Activated CD4-positive, alpha-beta T cell treated with anti-CD3 and anti-CD28 coated beads for 36 hours (primary cell): Measurements from ENCODE around the gene RTN1. TPM values are rescaled to one million over a fixed set of nuclear protein-coding genes. Genes with fewer than 3 reads are reported as not detected.
A peak's percentile ranks its signal among the peaks of the same experiment; 100 is the strongest.

Experiments
- ATAC-seq: fragments of 200-7000 bp; cut with Tn5 transposase; one replicate; pipeline ENCODE4 v1.10.0; 2021; ENCODE audit warnings: mild to moderate bottlenecking, moderate library complexity
- CTCF ChIA-PET: fragments of 350-600 bp; sonication (Branson Sonifier 250); formaldehyde crosslinking; loops from one replicate; lab custom pipeline; 2021; ENCODE audit warnings: antibody characterized with exemption; lab: Charles Lee
- POLR2A ChIA-PET: fragments of 350-600 bp; sonication (Branson Sonifier 250); formaldehyde crosslinking; loops from one replicate; lab custom pipeline; 2021; ENCODE audit warnings: antibody characterized with exemption, inconsistent platforms; lab: Charles Lee
- DNase-seq: peaks from one replicate; pipeline ENCODE4 v3.0.0-alpha.2; 2020
- H3K27ac Mint-ChIP-seq: one replicate; pipeline ENCODE4 v1.8.0; 2021; ENCODE audit warnings: mixed read lengths
- H3K27me3 Mint-ChIP-seq: one replicate; pipeline ENCODE4 v1.8.0; 2021; ENCODE audit warnings: mixed read lengths
- H3K36me3 Mint-ChIP-seq: one replicate; pipeline ENCODE4 v1.8.0; 2021; ENCODE audit warnings: low read depth, mixed read lengths
- H3K4me1 Mint-ChIP-seq: one replicate; pipeline ENCODE4 v1.8.0; 2021; ENCODE audit warnings: mixed read lengths
- H3K4me3 Mint-ChIP-seq: one replicate; pipeline ENCODE4 v1.8.0; 2021; ENCODE audit warnings: mild to moderate bottlenecking, moderate library complexity, mixed read lengths
- H3K9me3 Mint-ChIP-seq: one replicate; pipeline ENCODE4 v1.8.0; 2021; ENCODE audit warnings: low read depth, mixed read lengths
- intact Hi-C, 2 experiments: fragments of 100-400 bp; cut with DNase I in 1 of 2; cut with micrococcal nuclease in 1 of 2; formaldehyde crosslinking; loops; one replicate each; pipeline versions ENCODE4 v1.14.2 to v1.15.1; 2022 to 2024; cut with DNase I, micrococcal nuclease
- total RNA-seq, 2 experiments: library from RNA; stranded (reverse); gene quantifications; one replicate each; pipeline ENCODE4 v1.2.3, GENCODE V29; 2021

The RTN1 gene
- total RNA-seq, 2 experiments from 2014 or later, result not detected

GRCh38 chr14:59691266-59691665 is 179.3 kb downstream of the RTN1 start:
- CTCF ChIA-PET, result interaction anchor here (1.0 kb wide), 1 partner anchor 567 kb away, joined by 3 read pairs; no protein-coding TSS in a partner anchor
- ATAC-seq, result no peak
- no peak for DNase-seq
- Mint-ChIP-seq H3K36me3 (no peaks in the 10 kb centered on the region), H3K9me3 (peaks cover 1% of the 10 kb centered on the region), H3K4me3 (no peak overlapping the region), H3K27me3 (peaks cover 13% of the 10 kb centered on the region), H3K4me1 (no peaks in the 10 kb centered on the region), H3K27ac (no peak overlapping the region)
- intact Hi-C loops, result no loop called here
- POLR2A ChIA-PET, result no interaction called here

- Mint-ChIP-seq H3K36me3 (no peaks in the 10 kb centered on the region), H3K27me3 (peaks cover 14% of the 10 kb centered on the region), H3K4me1 (no peaks in the 10 kb centered on the region), H3K27ac (no peak overlapping the region), H3K4me3 (no peak overlapping the region), H3K9me3 (peaks cover 1% of the 10 kb centered on the region)
- ATAC-seq (no peak), DNase-seq (no peak)
- intact Hi-C loops, result no loop called here
- ChIA-PET POLR2A (no interaction called here), CTCF (interaction anchor here (0.5 to 1.0 kb wide), 2 partner anchors 332 to 566 kb away, joined by 3 read pairs; no protein-coding TSS in a partner anchor)
These were observed 180.2 kb downstream of the RTN1 start for GRCh38 chr14:59690426-59690825.

GRCh38 chr14:59688224-59689170 is 182.1 kb downstream of the RTN1 start:
- Mint-ChIP-seq H3K4me3 (no peak overlapping the region), H3K36me3 (no peaks in the 10 kb centered on the region), H3K4me1 (no peaks in the 10 kb centered on the region), H3K27me3 (peaks cover 12% of the 10 kb centered on the region), H3K9me3 (peaks cover 1% of the 10 kb centered on the region), H3K27ac (no peak overlapping the region)
- ATAC-seq (peak; percentile 81), DNase-seq (peak; percentile 59)
- POLR2A ChIA-PET, result no interaction called here
- intact Hi-C loops, result loop anchor here in 1 of 2 experiments (1.0 kb wide), 1 partner anchor 56 kb away; no protein-coding TSS in a partner anchor
- CTCF ChIA-PET, result interaction anchor here (0.6 to 2.0 kb wide), 5 partner anchors 9 to 1026 kb away, joined by 3 to 7 read pairs (median 3); partner anchors contain the start of gene CCDC175

GRCh38 chr14:59687663-59688062 is 182.9 kb downstream of the RTN1 start:
- intact Hi-C loops, result loop anchor here in 1 of 2 experiments (1.0 kb wide), 1 partner anchor 55 kb away; no protein-coding TSS in a partner anchor
- peaks cover 1% of the 10 kb centered on the region for H3K9me3 Mint-ChIP-seq
- H3K4me3 Mint-ChIP-seq, result no peak overlapping the region
- no peaks in the 10 kb centered on the region for H3K4me1 Mint-ChIP-seq
- DNase-seq (no peak), ATAC-seq (no peak)
- H3K27ac Mint-ChIP-seq, result no peak overlapping the region
- no peaks in the 10 kb centered on the region for H3K36me3 Mint-ChIP-seq
- POLR2A ChIA-PET, result no interaction called here
- CTCF ChIA-PET, result interaction anchor here (1.7 to 2.0 kb wide), 2 partner anchors 8 to 55 kb away, joined by 6 to 7 read pairs; no protein-coding TSS in a partner anchor
- peaks cover 12% of the 10 kb centered on the region for H3K27me3 Mint-ChIP-seq

GRCh38 chr14:59679872-59680271 is 190.7 kb downstream of the RTN1 start:
- no peak overlapping the region for H3K4me3 Mint-ChIP-seq
- intact Hi-C loops, result no loop called here
- H3K27ac Mint-ChIP-seq, result no peak overlapping the region
- no peaks in the 10 kb centered on the region for H3K9me3 Mint-ChIP-seq
- no peaks in the 10 kb centered on the region for H3K36me3 Mint-ChIP-seq
- no peak for DNase-seq
- H3K4me1 Mint-ChIP-seq, result no peaks in the 10 kb centered on the region
- ChIA-PET CTCF (interaction anchor here (1.5 to 2.1 kb wide), 2 partner anchors 9 to 13 kb away, joined by 3 to 7 read pairs; no protein-coding TSS in a partner anchor), POLR2A (no interaction called here)
- peaks cover 17% of the 10 kb centered on the region for H3K27me3 Mint-ChIP-seq
- ATAC-seq, result no peak

GRCh38 chr14:59678352-59678751 is 192.2 kb downstream of the RTN1 start:
- ATAC-seq (no peak), DNase-seq (no peak)
- peaks cover 17% of the 10 kb centered on the region for H3K27me3 Mint-ChIP-seq
- no peaks in the 10 kb centered on the region for H3K9me3 Mint-ChIP-seq
- no peak overlapping the region for H3K27ac Mint-ChIP-seq
- no peaks in the 10 kb centered on the region for H3K36me3 Mint-ChIP-seq
- ChIA-PET POLR2A (no interaction called here), CTCF (interaction anchor here (2.1 kb wide), 1 partner anchor 10 kb away, joined by 7 read pairs; no protein-coding TSS in a partner anchor)
- intact Hi-C loops, result no loop called here
- H3K4me1 Mint-ChIP-seq, result no peaks in the 10 kb centered on the region
- no peak overlapping the region for H3K4me3 Mint-ChIP-seq

- Mint-ChIP-seq H3K36me3 (no peaks in the 10 kb centered on the region), H3K4me3 (no peak overlapping the region), H3K4me1 (no peaks in the 10 kb centered on the region), H3K27ac (no peak overlapping the region), H3K9me3 (no peaks in the 10 kb centered on the region), H3K27me3 (peaks cover 17% of the 10 kb centered on the region)
- intact Hi-C loops, result no loop called here
- DNase-seq (no peak), ATAC-seq (no peak)
- ChIA-PET POLR2A (no interaction called here), CTCF (interaction anchor here (0.7 kb wide), 1 partner anchor 68 kb away, joined by 3 read pairs; no protein-coding TSS in a partner anchor)
These were observed 192.8 kb downstream of the RTN1 start for GRCh38 chr14:59677771-59678231.

GRCh38 chr14:59675394-59675793 is 195.2 kb downstream of the RTN1 start:
- POLR2A ChIA-PET, result no interaction called here
- ATAC-seq, result no peak
- intact Hi-C loops, result no loop called here
- H3K4me1 Mint-ChIP-seq, result no peaks in the 10 kb centered on the region
- peaks cover 9% of the 10 kb centered on the region for H3K27me3 Mint-ChIP-seq
- H3K27ac Mint-ChIP-seq, result no peak overlapping the region
- no peak for DNase-seq
- CTCF ChIA-PET, result no interaction called here
- no peaks in the 10 kb centered on the region for H3K9me3 Mint-ChIP-seq
- H3K36me3 Mint-ChIP-seq, result no peaks in the 10 kb centered on the region
- H3K4me3 Mint-ChIP-seq, result no peak overlapping the region

- no peaks in the 10 kb centered on the region for H3K27me3 Mint-ChIP-seq
- POLR2A ChIA-PET, result no interaction called here
- no peak for DNase-seq
These were observed 205.8 kb downstream of the RTN1 start for GRCh38 chr14:59664741-59665140.

GRCh38 chr14:59657769-59658168 is 212.8 kb downstream of the RTN1 start:
- Mint-ChIP-seq H3K27me3 (no peaks in the 10 kb centered on the region), H3K4me3 (no peak overlapping the region), H3K27ac (no peak overlapping the region), H3K36me3 (no peaks in the 10 kb centered on the region), H3K4me1 (no peaks in the 10 kb centered on the region), H3K9me3 (peaks cover 13% of the 10 kb centered on the region)
- ATAC-seq (no peak), DNase-seq (no peak)
- intact Hi-C loops, result no loop called here
- CTCF ChIA-PET, result no interaction called here
- POLR2A ChIA-PET, result no interaction called here

More at GRCh38 chr14:59664741-59665140, 205.8 kb downstream of the RTN1 start:
- ATAC-seq, result no peak
- CTCF ChIA-PET, result no interaction called here
- intact Hi-C loops, result no loop called here
- Mint-ChIP-seq H3K4me3 (no peak overlapping the region), H3K27ac (no peak overlapping the region), H3K4me1 (no peaks in the 10 kb centered on the region), H3K36me3 (no peaks in the 10 kb centered on the region), H3K9me3 (peaks cover 12% of the 10 kb centered on the region)

GRCh38 chr14:59656473-59656872 is 214.1 kb downstream of the RTN1 start:
- Mint-ChIP-seq H3K9me3 (peaks cover 13% of the 10 kb centered on the region), H3K27ac (no peak overlapping the region), H3K4me1 (no peaks in the 10 kb centered on the region), H3K27me3 (no peaks in the 10 kb centered on the region), H3K4me3 (no peak overlapping the region), H3K36me3 (no peaks in the 10 kb centered on the region)
- intact Hi-C loops, result no loop called here
- DNase-seq (no peak), ATAC-seq (no peak)
- ChIA-PET POLR2A (no interaction called here), CTCF (interaction anchor here (0.6 kb wide), 1 partner anchor 683 kb away, joined by 3 read pairs; no protein-coding TSS in a partner anchor)
